Neuron (in vitro differentiated cells): ENCODE results near the gene PSMD1.

ENCODE experiments used
- H2AFZ ChIP-seq: one replicate; pipeline ENCODE4 v1.6.1; 2013; ENCODE audit warnings: low read depth, mild to moderate bottlenecking, inconsistent platforms, low read length, moderate library complexity
- H3K27me3 ChIP-seq: one replicate; pipeline ENCODE4 v1.6.1; 2013; ENCODE audit warnings: low read length; ENCODE audit not compliant: insufficient read depth
- H3K36me3 ChIP-seq: one replicate; pipeline ENCODE4 v1.6.1; 2013; ENCODE audit warnings: low read length; ENCODE audit not compliant: insufficient read depth
- H3K4me1 ChIP-seq: one replicate; pipeline ENCODE4 v1.6.1; 2013; ENCODE audit warnings: low read length; ENCODE audit not compliant: insufficient read depth
- H3K4me3 ChIP-seq: 2 replicates; pipeline ENCODE4 v1.5.1; 2013; ENCODE audit warnings: mild to moderate bottlenecking, low read length, moderate library complexity
- H3K9me3 ChIP-seq: one replicate; pipeline ENCODE4 v1.6.1; 2013; ENCODE audit warnings: low read length

The PSMD1 gene

GRCh38 chr2:231117922-231118613 is 61.4 kb downstream of the PSMD1 start:
- peaks cover 3% of the 10 kb centered on the region for H3K36me3 ChIP-seq
- no peak overlapping the region for H3K4me3 ChIP-seq
- H2AFZ ChIP-seq: no peak overlapping the region
- H3K27me3 ChIP-seq: no peaks in the 10 kb centered on the region
- H3K4me1 ChIP-seq: peaks cover under 1% of the 10 kb centered on the region
- peaks cover 2% of the 10 kb centered on the region for H3K9me3 ChIP-seq

- Histone ChIP-seq H3K4me3 (no peak overlapping the region), H2AFZ (no peak overlapping the region), H3K4me1 (peaks cover 6% of the 10 kb centered on the region), H3K27me3 (no peaks in the 10 kb centered on the region), H3K36me3 (peaks cover 3% of the 10 kb centered on the region), H3K9me3 (peaks cover 1% of the 10 kb centered on the region)
These were observed 61.9 kb downstream of the PSMD1 start for GRCh38 chr2:231118614-231118942.

GRCh38 chr2:231123362-231123898 is 66.8 kb downstream of the PSMD1 start:
- peaks cover 25% of the 10 kb centered on the region for H3K4me1 ChIP-seq
- H3K27me3 ChIP-seq: no peaks in the 10 kb centered on the region
- no peak overlapping the region for H2AFZ ChIP-seq
- H3K9me3 ChIP-seq: no peaks in the 10 kb centered on the region
- H3K36me3 ChIP-seq: no peaks in the 10 kb centered on the region
- H3K4me3 ChIP-seq: no peak overlapping the region

GRCh38 chr2:231124838-231125568 is 68.3 kb downstream of the PSMD1 start, which contains the start of gene HTR2B:
TSS of gene HTR2B (minus strand) at chr2:231125042. CDS start at chr2:231123764, 1,278 bp downstream.
- no peak within 1 kb of the TSS for H2AFZ ChIP-seq
- H3K4me3 ChIP-seq: no peak within 1 kb of the TSS
- no peaks in the 10 kb centered on the region for H3K9me3 ChIP-seq
- H3K27me3 ChIP-seq: no peaks in the 10 kb centered on the region
- H3K36me3 ChIP-seq: no peaks in the 10 kb centered on the region
- H3K4me1 ChIP-seq: peaks cover 25% of the 10 kb centered on the region

- Histone ChIP-seq H3K4me3 (no peak overlapping the region), H3K4me1 (peaks cover 25% of the 10 kb centered on the region)
These were observed 69.5 kb downstream of the PSMD1 start for GRCh38 chr2:231126123-231126522.

GRCh38 chr2:231127480-231127879 is 70.8 kb downstream of the PSMD1 start:
- no peaks in the 10 kb centered on the region for H3K36me3 ChIP-seq
- peaks cover 25% of the 10 kb centered on the region for H3K4me1 ChIP-seq
- H3K27me3 ChIP-seq: no peaks in the 10 kb centered on the region
- no peak overlapping the region for H3K4me3 ChIP-seq
- no peaks in the 10 kb centered on the region for H3K9me3 ChIP-seq
- no peak overlapping the region for H2AFZ ChIP-seq

More at GRCh38 chr2:231126123-231126522, 69.5 kb downstream of the PSMD1 start:
- H3K27me3 ChIP-seq: no peaks in the 10 kb centered on the region
- no peaks in the 10 kb centered on the region for H3K36me3 ChIP-seq
- no peaks in the 10 kb centered on the region for H3K9me3 ChIP-seq
- H2AFZ ChIP-seq: no peak overlapping the region

- H3K36me3 ChIP-seq: no peaks in the 10 kb centered on the region
- peaks cover 25% of the 10 kb centered on the region for H3K4me1 ChIP-seq
- H2AFZ ChIP-seq: no peak overlapping the region
- no peak overlapping the region for H3K4me3 ChIP-seq
- H3K27me3 ChIP-seq: no peaks in the 10 kb centered on the region
- H3K9me3 ChIP-seq: no peaks in the 10 kb centered on the region
These were observed 71.3 kb downstream of the PSMD1 start for GRCh38 chr2:231127936-231128335.

GRCh38 chr2:231128541-231128940 is 71.9 kb downstream of the PSMD1 start:
- Histone ChIP-seq H3K9me3 (no peaks in the 10 kb centered on the region), H3K36me3 (no peaks in the 10 kb centered on the region), H2AFZ (no peak overlapping the region), H3K4me1 (peaks cover 19% of the 10 kb centered on the region), H3K4me3 (no peak overlapping the region), H3K27me3 (no peaks in the 10 kb centered on the region)

- Histone ChIP-seq H3K4me1 (peaks cover 13% of the 10 kb centered on the region), H3K4me3 (no peak overlapping the region), H3K9me3 (no peaks in the 10 kb centered on the region), H3K36me3 (no peaks in the 10 kb centered on the region), H3K27me3 (no peaks in the 10 kb centered on the region), H2AFZ (no peak overlapping the region)
These were observed 72.5 kb downstream of the PSMD1 start for GRCh38 chr2:231129216-231129615.

GRCh38 chr2:231130336-231131056 is 73.8 kb downstream of the PSMD1 start:
- no peak overlapping the region for H2AFZ ChIP-seq
- no peak overlapping the region for H3K4me3 ChIP-seq
- H3K4me1 ChIP-seq: no peaks in the 10 kb centered on the region
- no peaks in the 10 kb centered on the region for H3K27me3 ChIP-seq
- H3K36me3 ChIP-seq: no peaks in the 10 kb centered on the region
- no peaks in the 10 kb centered on the region for H3K9me3 ChIP-seq

GRCh38 chr2:231132129-231132528 is 75.5 kb downstream of the PSMD1 start:
- Histone ChIP-seq H2AFZ (no peak overlapping the region), H3K9me3 (no peaks in the 10 kb centered on the region), H3K4me3 (no peak overlapping the region), H3K36me3 (no peaks in the 10 kb centered on the region), H3K27me3 (no peaks in the 10 kb centered on the region), H3K4me1 (no peaks in the 10 kb centered on the region)

- H2AFZ ChIP-seq: no peak overlapping the region
- H3K36me3 ChIP-seq: no peaks in the 10 kb centered on the region
- no peak overlapping the region for H3K4me3 ChIP-seq
These were observed 76.9 kb downstream of the PSMD1 start for GRCh38 chr2:231133365-231134099.

More at GRCh38 chr2:231133365-231134099, 76.9 kb downstream of the PSMD1 start:
- Histone ChIP-seq H3K9me3 (no peaks in the 10 kb centered on the region), H3K4me1 (no peaks in the 10 kb centered on the region), H3K27me3 (no peaks in the 10 kb centered on the region)
